Testis (tissue), 3 donors: Measurements from ENCODE around the gene GFOD1. TPM values are rescaled to one million over a fixed set of nuclear protein-coding genes. Genes with fewer than 3 reads are reported as not detected.

ENCODE experiments used
- DNase-seq: peaks from one replicate; pipeline ENCODE4 v3.0.0-alpha.2; 2019
- H3K27ac ChIP-seq, 2 donors: fragments of 200-600 bp; sonication (generic); one replicate each; pipeline ENCODE4 v1.5.1; 2019
- H3K27me3 ChIP-seq: fragments of 200-600 bp; sonication (generic); one replicate; pipeline ENCODE4 v1.5.1; 2019
- H3K36me3 ChIP-seq: fragments of 200-600 bp; sonication (generic); one replicate; pipeline ENCODE4 v1.5.1; 2017; ENCODE audit warnings: low read depth; ENCODE audit errors: missing control alignments
- H3K4me1 ChIP-seq: fragments of 200-600 bp; sonication (generic); one replicate; pipeline ENCODE4 v1.5.1; 2019
- H3K4me3 ChIP-seq, 2 donors: fragments of 200-600 bp; sonication (generic); one replicate each; pipeline ENCODE4 v1.5.1; 2017 to 2019
- H3K9me3 ChIP-seq: fragments of 200-600 bp; sonication (generic); one replicate; pipeline ENCODE4 v1.5.1; 2017
- CTCF ChIP-seq, 3 experiments: fragments of 450-650 bp in 2 of 3; fragments of 200-600 bp in 1 of 3; sonication (generic) in 1 of 3; IDR thresholded peaks; one replicate each; pipeline ENCODE4 v1.5.1; 2016 to 2019; ENCODE audit warnings: antibody characterized with exemption in 3 of 3, mild to moderate bottlenecking in 2 of 3, moderate library complexity in 1 of 3
- POLR2A ChIP-seq: fragments of 450-650 bp; IDR thresholded peaks from one replicate; pipeline ENCODE4 v1.6.1; 2017; ENCODE audit warnings: antibody characterized with exemption, mild to moderate bottlenecking, moderate library complexity
- WGBS, 2 donors: methylation state at CpG; one replicate each; pipeline ENCODE4 v1.1.5; 2018; 5-methylcytosine and 5-hydroxymethylcytosine counted together
- intact Hi-C: fragments of 100-400 bp; cut with DNase I; formaldehyde crosslinking; loops from one replicate; pipeline ENCODE4 v1.15.1; 2023; ENCODE audit warnings: low total_unique reads
- polyA plus RNA-seq: library from polyadenylated mRNA; stranded (reverse); fragments of 350-450 nt; fragmentation: Illumina TruSeq; extraction: RNeasy Lipid Tissue Mini Kit (QIAGEN cat#74804); gene quantifications from one replicate; pipeline ENCODE4 v1.2.3, GENCODE V29; 2014; ENCODE audit warnings: low read depth, low replicate concordance; ENCODE audit not compliant: insufficient read depth
- total RNA-seq, 2 donors: library from RNA; depleted of rRNA; stranded (reverse); fragments of >200 nt; gene quantifications; one replicate each; pipeline ENCODE4 v1.2.3, GENCODE V29; 2016

The GFOD1 gene
- total and polyA plus RNA-seq, 3 donors from 2014 or later = 2.5 to 5.4 (median 5.0) TPM

DNA sequence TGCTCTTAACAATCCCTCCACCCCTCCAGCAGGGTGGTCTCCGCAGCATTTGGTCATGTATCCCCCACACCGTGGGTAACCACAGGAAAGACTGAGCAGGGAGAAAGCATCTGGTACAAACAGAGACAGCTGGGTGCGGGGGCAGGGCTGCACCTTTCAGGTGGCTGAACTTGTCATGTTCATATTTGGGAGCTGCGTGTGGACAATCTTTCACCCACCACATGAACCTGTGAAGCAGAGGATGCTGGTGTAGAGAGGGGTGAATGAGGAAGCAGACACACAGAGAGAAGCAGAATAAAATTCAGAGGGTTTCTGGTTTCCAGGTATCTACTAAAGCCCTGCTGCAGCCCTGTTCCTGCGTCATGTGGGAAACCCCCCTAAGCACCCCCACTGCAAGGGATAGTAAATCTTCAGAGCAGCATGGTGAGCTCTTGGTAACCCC is 8.9 kb downstream of the GFOD1 start:
- Histone ChIP-seq H3K9me3 (no peaks in the 10 kb centered on the region), H3K27ac (no peak overlapping the region), H3K4me3 (no peak overlapping the region), H3K27me3 (no peaks in the 10 kb centered on the region), H3K4me1 (no peaks in the 10 kb centered on the region), H3K36me3 (no peaks in the 10 kb centered on the region)
- DNase-seq = no peak
- intact Hi-C loops = no loop called here
- TF ChIP-seq POLR2A (no peak), CTCF (IDR thresholded peaks at IDR 0.05) (no peak)
- 74 to 88% methylated on average over 5 of the region's 5 CpGs for WGBS, 2 donors

DNA sequence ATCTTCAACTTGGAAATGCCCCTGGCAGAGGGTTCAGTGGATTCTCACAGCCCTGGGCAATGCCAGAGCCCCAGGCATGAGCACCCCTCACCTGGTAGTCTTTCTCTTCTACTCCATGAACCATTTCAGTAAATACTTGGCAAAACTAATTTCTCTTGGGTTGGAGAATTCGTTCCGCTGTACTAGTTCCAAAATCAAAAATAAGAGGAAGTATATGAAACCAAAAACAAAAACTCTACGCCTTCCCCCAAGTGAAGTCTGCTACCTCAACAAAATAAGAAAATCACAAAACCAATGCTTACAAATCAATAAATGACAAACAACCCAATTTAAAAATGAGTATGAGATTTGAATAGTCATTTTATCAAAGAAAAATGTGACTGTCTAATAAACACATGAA is 12.6 kb downstream of the GFOD1 start:
- Histone ChIP-seq H3K4me1 (no peaks in the 10 kb centered on the region), H3K27ac (no peak overlapping the region), H3K4me3 (no peak overlapping the region), H3K36me3 (no peaks in the 10 kb centered on the region), H3K27me3 (no peaks in the 10 kb centered on the region), H3K9me3 (no peaks in the 10 kb centered on the region)
- TF ChIP-seq POLR2A (no peak), CTCF (IDR thresholded peaks at IDR 0.05) (no peak)
- 84 to 89% methylated on average over 3 of the region's 3 CpGs for WGBS, 2 donors
- intact Hi-C loops = no loop called here
- no peak for DNase-seq

GRCh38 chr6:13474360-13474759 is 13.0 kb downstream of the GFOD1 start:
- Histone ChIP-seq H3K4me3 (no peak overlapping the region), H3K9me3 (no peaks in the 10 kb centered on the region), H3K27ac (no peak overlapping the region), H3K36me3 (no peaks in the 10 kb centered on the region), H3K27me3 (no peaks in the 10 kb centered on the region), H3K4me1 (no peaks in the 10 kb centered on the region)
- no peak for TF ChIP-seq CTCF (IDR thresholded peaks at IDR 0.05)
- no peak for TF ChIP-seq POLR2A
- no peak for DNase-seq
- WGBS, 2 donors = 91 to 93% methylated on average over 3 of the region's 3 CpGs
- intact Hi-C loops = no loop called here

- no peak for DNase-seq
- Histone ChIP-seq H3K4me1 (no peaks in the 10 kb centered on the region), H3K27me3 (no peaks in the 10 kb centered on the region), H3K4me3 (no peak overlapping the region), H3K9me3 (no peaks in the 10 kb centered on the region), H3K27ac (no peak overlapping the region), H3K36me3 (no peaks in the 10 kb centered on the region)
- TF ChIP-seq CTCF (IDR thresholded peaks at IDR 0.05) = no peak
- TF ChIP-seq POLR2A = no peak
- intact Hi-C loops = no loop called here
- 69 to 76% methylated on average over 8 of the region's 8 CpGs for WGBS, 2 donors
Measured at GRCh38 chr6:13473768-13474165, 13.6 kb downstream of the GFOD1 start.

- no peaks in the 10 kb centered on the region for H3K9me3 ChIP-seq
- no peak for TF ChIP-seq CTCF (IDR thresholded peaks at IDR 0.05)
- no peak for TF ChIP-seq POLR2A
- H3K4me3 ChIP-seq = no peak overlapping the region
- no peak for DNase-seq
- H3K27ac ChIP-seq = no peak overlapping the region
- intact Hi-C loops = no loop called here
- no peaks in the 10 kb centered on the region for H3K27me3 ChIP-seq
- 92 to 95% methylated on average over 5 of the region's 5 CpGs for WGBS, 2 donors
- no peaks in the 10 kb centered on the region for H3K4me1 ChIP-seq
- no peaks in the 10 kb centered on the region for H3K36me3 ChIP-seq
Measured at GRCh38 chr6:13472976-13473767, 14.2 kb downstream of the GFOD1 start.
